Adrenal gland (tissue), 12 donors: ENCODE data around the gene RAD23B. TPM values are rescaled to one million over a fixed set of nuclear protein-coding genes. Genes with fewer than 3 reads are reported as not detected.

ENCODE experiments used
- DNase-seq, 7 donors: peaks; one replicate each; pipeline ENCODE4 v3.0.0-alpha.2; 2019 to 2020
- H3K27ac ChIP-seq, 5 donors: fragments of 200-600 bp; sonication (generic) in 4 of 5; 1 replicate in 3 of 5; 2 replicates in 2 of 5; pipeline versions ENCODE4 v1.5.1 to v1.8.0; 2016 to 2020; ENCODE audit warnings: mild to moderate bottlenecking in 1 of 5
- H3K27me3 ChIP-seq: fragments of 200-600 bp; 2 replicates; pipeline ENCODE4 v1.8.0; 2021
- H3K36me3 ChIP-seq, 2 donors: fragments of 200-600 bp; replicated peaks in 1 of 2; 1 replicate in 1 of 2; 2 replicates in 1 of 2; pipeline versions ENCODE4 v1.5.1 to v1.8.0; 2018 to 2022
- H3K4me1 ChIP-seq, 2 donors: fragments of 200-600 bp; replicated peaks in 1 of 2; 1 replicate in 1 of 2; 2 replicates in 1 of 2; pipeline versions ENCODE4 v1.5.1 to v1.8.0; 2018 to 2021
- H3K4me3 ChIP-seq, 4 donors: fragments of 200-600 bp; sonication (generic) in 3 of 4; one replicate each; pipeline ENCODE4 v1.5.1; 2016 to 2018
- H3K9me3 ChIP-seq, 3 donors: fragments of 200-600 bp; sonication (generic) in 1 of 3; replicated peaks in 1 of 3; 1 replicate in 2 of 3; 2 replicates in 1 of 3; pipeline versions ENCODE4 v1.5.1 to v1.8.0; 2016 to 2021
- POLR2A ChIP-seq, 2 donors: fragments of 450-650 bp; IDR thresholded peaks; one replicate each; pipeline ENCODE4 v1.6.1; 2017; ENCODE audit warnings: antibody characterized with exemption in 2 of 2, mild to moderate bottlenecking in 2 of 2, moderate library complexity in 1 of 2
- WGBS, 4 donors: extraction: QIAGEN DNeasy Blood & Tissue Kit in 2 of 4; methylation state at CpG; one replicate each; pipeline versions ENCODE4 v1.1.5 to v1.1.7; 2013 to 2017; 5-methylcytosine and 5-hydroxymethylcytosine counted together
- intact Hi-C, 2 donors: fragments of 100-400 bp; cut with DNase I; formaldehyde crosslinking; loops; one replicate each; pipeline versions ENCODE4 v1.14.1 to v1.15.0; 2022 to 2023
- polyA plus RNA-seq, 3 donors: library from polyadenylated mRNA; stranded (reverse); fragments of 200-250 nt in 2 of 3; fragments of 350-450 nt in 1 of 3; fragmentation: Illumina TruSeq in 1 of 3; extraction: RNeasy Lipid Tissue Mini Kit (QIAGEN cat#74804) in 1 of 3; gene quantifications; one replicate each; pipeline ENCODE4 v1.2.3, GENCODE V29; 2013 to 2014
- total RNA-seq, 9 donors: library from RNA; depleted of rRNA in 4 of 9; stranded (reverse); fragments of >200 nt in 4 of 9; fragments of 120-200 nt in 1 of 9; fragmentation: NEBNext Ultra II Directional in 1 of 9; extraction: Animal tissue kit (Norgen Biotek cat#: 25700) in 1 of 9; gene quantifications; one replicate each; pipeline versions ENCODE4 v1.1.0 to v1.2.4, GENCODE V29; 2013 to 2023
- TF ChIP-seq, protein P1 (sequence below), 6 experiments: fragments of 450-650 bp in 4 of 6; fragments of 200-600 bp in 2 of 6; sonication (generic) in 1 of 6; IDR thresholded peaks; 1 replicate in 5 of 6; 2 replicates in 1 of 6; pipeline versions ENCODE4 v1.5.1 to v1.8.0; 2016 to 2021; ENCODE audit warnings: antibody characterized with exemption in 6 of 6, mild to moderate bottlenecking in 2 of 6, moderate library complexity in 1 of 6
- donor health status: healthy with polysubstance abuse.
- donor health status: Bipolar disorder and iron deficiency.
- donor health status: DM: yes; HTN: yes; CAD: no.
- donor health status: DM: no; HTN: no; CAD: no.
- donor health status: DM: no; HTN: no; CAD: no.
- donor health status: DM: yes; HTN: yes; CAD: no.

RAD23B gene
- total and polyA plus RNA-seq, 12 donors, result 31.7 to 222 (median 75.4) TPM

GRCh38 chr9:107239474-107239873, 43.6 kb upstream of the RAD23B start:
- Histone ChIP-seq H3K4me1 (no peaks in the 10 kb centered on the region), H3K36me3 (no peaks in the 10 kb centered on the region), H3K27me3 (no peaks in the 10 kb centered on the region), H3K27ac (no peak overlapping the region), H3K9me3 (no peaks in the 10 kb centered on the region), H3K4me3 (no peak overlapping the region)
- 42 to 57% (median 47%) methylated on average over 2 of the region's 2 CpGs for WGBS, 4 donors
- intact Hi-C loops, result loop anchor here in 1 of 2 donors (5.0 kb wide), 1 partner anchor 103 kb away; no protein-coding TSS in a partner anchor
- TF ChIP-seq, protein P1, sequence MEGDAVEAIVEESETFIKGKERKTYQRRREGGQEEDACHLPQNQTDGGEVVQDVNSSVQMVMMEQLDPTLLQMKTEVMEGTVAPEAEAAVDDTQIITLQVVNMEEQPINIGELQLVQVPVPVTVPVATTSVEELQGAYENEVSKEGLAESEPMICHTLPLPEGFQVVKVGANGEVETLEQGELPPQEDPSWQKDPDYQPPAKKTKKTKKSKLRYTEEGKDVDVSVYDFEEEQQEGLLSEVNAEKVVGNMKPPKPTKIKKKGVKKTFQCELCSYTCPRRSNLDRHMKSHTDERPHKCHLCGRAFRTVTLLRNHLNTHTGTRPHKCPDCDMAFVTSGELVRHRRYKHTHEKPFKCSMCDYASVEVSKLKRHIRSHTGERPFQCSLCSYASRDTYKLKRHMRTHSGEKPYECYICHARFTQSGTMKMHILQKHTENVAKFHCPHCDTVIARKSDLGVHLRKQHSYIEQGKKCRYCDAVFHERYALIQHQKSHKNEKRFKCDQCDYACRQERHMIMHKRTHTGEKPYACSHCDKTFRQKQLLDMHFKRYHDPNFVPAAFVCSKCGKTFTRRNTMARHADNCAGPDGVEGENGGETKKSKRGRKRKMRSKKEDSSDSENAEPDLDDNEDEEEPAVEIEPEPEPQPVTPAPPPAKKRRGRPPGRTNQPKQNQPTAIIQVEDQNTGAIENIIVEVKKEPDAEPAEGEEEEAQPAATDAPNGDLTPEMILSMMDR (IDR thresholded peaks at IDR 0.05), result peak; percentile 23 to 55 (median 44)
- no peak for TF ChIP-seq POLR2A (IDR thresholded peaks at IDR 0.05)
- DNase-seq, result no peak

- Histone ChIP-seq H3K9me3 (no peaks in the 10 kb centered on the region), H3K4me3 (no peak overlapping the region), H3K36me3 (no peaks in the 10 kb centered on the region), H3K27me3 (no peaks in the 10 kb centered on the region), H3K4me1 (no peaks in the 10 kb centered on the region), H3K27ac (no peak overlapping the region)
- TF ChIP-seq, protein P1 (IDR thresholded peaks at IDR 0.05), result no peak
- no peak for TF ChIP-seq POLR2A (IDR thresholded peaks at IDR 0.05)
- intact Hi-C loops, result loop anchor here in 1 of 2 donors (10.0 kb wide), 1 partner anchor 105 kb away; no protein-coding TSS in a partner anchor
- DNase-seq, result no peak
- WGBS, 4 donors, result 84 to 91% (median 90%) methylated on average over 2 of the region's 2 CpGs
Observed at GRCh38 chr9:107240260-107240659, 42.8 kb upstream of the RAD23B start.

- WGBS, 4 donors, result 63 to 73% (median 70%) methylated on average over 4 of the region's 4 CpGs
- H3K36me3 ChIP-seq, result no peaks in the 10 kb centered on the region
- no peaks in the 10 kb centered on the region for H3K4me1 ChIP-seq
- H3K9me3 ChIP-seq, result no peaks in the 10 kb centered on the region
- DNase-seq, result no peak
- intact Hi-C loops, result loop anchor here in 1 of 2 donors (10.0 kb wide), 1 partner anchor 102 kb away; no protein-coding TSS in a partner anchor
- no peak overlapping the region for H3K4me3 ChIP-seq
- H3K27me3 ChIP-seq, result no peaks in the 10 kb centered on the region
- no peak overlapping the region for H3K27ac ChIP-seq
- TF ChIP-seq, protein P1 (IDR thresholded peaks at IDR 0.05), result no peak
- TF ChIP-seq POLR2A (IDR thresholded peaks at IDR 0.05), result no peak
Observed at GRCh38 chr9:107242073-107243030, 40.7 kb upstream of the RAD23B start.

DNA sequence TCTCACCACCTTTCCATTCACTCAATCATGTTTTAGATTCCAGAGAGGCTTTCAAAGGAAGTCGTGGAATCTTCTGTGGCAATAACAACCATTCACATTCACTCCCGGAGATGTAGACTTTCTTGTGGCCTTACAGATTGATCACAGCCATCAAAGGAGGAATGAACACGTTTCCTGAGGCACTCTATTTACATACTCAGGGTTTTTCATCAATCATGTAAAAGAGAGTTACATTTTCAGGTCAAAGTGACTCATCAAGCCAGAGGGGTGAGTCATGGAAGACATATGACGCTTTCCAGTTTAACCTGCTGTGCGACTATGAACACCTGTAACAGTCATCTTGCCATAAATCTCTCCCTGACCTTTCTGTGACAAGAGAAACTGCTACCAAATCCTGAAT, 39.3 kb upstream of the RAD23B start:
- WGBS, 4 donors, result 41 to 53% (median 49%) methylated on average over 5 of the region's 5 CpGs
- Histone ChIP-seq H3K27me3 (no peaks in the 10 kb centered on the region), H3K4me3 (no peak overlapping the region), H3K9me3 (no peaks in the 10 kb centered on the region), H3K36me3 (no peaks in the 10 kb centered on the region), H3K27ac (no peak overlapping the region), H3K4me1 (no peaks in the 10 kb centered on the region)
- intact Hi-C loops, result loop anchor here in 1 of 2 donors (10.0 kb wide), 1 partner anchor 101 kb away; no protein-coding TSS in a partner anchor
- DNase-seq, result no peak
- no peak for TF ChIP-seq POLR2A (IDR thresholded peaks at IDR 0.05)
- TF ChIP-seq, protein P1 (IDR thresholded peaks at IDR 0.05), result no peak
